HG02763 (cell line): ENCODE data around the gene RORB.

Source experiments
- ATAC-seq: cut with Tn5 transposase; IDR thresholded peaks from one replicate; pipeline ENCODE4 v1.9.1; 2021; ENCODE audit warnings: mild to moderate bottlenecking, moderate library complexity; ENCODE audit not compliant: unreplicated experiment

Gene RORB

DNA sequence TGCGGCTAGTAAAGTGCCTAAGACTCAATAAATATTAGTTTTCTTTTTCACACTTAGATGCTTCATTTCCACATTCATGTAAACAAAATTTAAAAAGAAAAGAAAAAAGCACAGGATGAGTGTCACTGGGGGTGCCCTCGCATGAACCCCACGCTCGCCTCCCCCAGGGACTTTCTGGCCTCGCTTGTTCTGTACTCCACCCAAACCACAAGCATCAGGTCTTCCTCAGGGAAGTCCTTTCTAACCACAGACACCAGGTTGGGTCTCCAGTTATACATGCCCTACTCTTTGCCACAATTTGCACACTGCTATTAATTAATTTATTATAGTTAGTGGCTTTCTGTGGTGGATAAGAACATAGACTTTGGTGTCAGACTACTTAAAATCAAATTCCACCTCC lies 92.4 kb downstream of the RORB start:
- peak; percentile 47 for ATAC-seq

DNA sequence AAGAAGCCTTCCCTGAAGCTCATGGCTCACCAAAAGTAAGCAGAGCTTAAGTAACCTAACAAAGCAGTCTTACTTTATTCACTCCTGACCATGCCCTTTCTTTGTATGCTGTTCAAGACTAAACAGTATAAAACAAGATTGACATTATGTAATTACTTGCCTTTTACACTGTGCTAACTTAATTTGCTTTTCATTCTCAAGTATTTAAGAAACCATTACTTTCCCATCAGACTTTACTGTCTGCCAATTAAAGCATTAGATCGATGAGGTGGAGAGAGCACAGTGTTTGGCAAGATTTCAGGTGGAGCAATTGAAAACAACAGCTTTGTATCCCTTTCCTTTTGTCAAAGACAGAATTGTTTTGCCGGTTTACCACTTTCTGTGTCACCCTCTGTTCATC lies 98.2 kb downstream of the RORB start:
- no peak for ATAC-seq

DNA sequence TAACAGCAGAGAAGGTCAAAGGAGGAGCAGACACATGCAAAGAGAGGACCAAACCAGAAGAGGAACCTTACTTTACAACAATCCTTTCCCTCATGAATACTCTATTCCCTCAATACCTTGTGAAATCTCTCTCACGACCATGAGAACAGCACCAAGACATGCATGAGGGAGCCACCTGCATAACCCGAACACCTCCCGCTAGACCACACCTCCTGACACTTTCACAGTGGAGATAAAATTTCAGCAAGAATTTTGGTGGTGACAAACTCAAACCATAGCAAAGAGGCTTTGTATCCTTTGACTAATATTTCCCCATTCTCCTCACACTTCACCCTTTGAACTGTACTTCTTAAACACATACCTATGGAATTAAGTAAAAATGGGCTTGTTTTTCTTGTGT lies 101.7 kb downstream of the RORB start:
- ATAC-seq: no peak

DNA sequence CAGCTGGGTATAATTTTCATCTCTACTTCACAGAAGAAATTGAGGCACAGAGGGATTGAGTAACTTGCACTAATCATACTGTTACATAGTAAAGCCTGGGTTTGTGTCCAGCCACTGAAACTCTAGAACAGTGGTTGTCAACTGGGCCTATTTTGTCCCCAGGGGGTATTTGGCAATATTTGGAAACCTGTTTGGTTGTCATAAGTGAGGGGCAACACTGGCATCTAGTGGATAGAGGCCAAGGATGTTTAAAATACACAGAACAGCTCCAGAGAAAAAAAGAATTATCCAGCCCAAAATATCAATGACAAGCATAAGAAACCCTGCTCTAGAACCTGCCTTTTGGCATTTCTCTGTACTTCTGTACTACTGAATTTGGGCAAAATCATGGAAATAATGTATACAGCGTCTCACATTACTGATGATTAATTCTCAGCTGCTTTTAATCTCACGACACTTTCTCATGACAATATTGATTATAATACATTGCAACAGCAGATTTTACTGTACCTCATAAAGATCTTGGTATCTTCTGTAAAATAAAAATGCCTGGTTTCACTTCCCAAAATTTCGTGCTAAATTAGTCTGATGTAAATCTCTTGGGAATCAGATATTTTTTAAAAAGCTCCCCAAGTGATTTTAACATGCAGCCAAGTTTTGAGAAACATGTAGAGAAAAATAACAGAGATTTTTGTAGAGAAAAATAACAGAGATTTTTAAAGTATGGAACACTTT lies 112.7 kb downstream of the RORB start:
- no peak for ATAC-seq

DNA sequence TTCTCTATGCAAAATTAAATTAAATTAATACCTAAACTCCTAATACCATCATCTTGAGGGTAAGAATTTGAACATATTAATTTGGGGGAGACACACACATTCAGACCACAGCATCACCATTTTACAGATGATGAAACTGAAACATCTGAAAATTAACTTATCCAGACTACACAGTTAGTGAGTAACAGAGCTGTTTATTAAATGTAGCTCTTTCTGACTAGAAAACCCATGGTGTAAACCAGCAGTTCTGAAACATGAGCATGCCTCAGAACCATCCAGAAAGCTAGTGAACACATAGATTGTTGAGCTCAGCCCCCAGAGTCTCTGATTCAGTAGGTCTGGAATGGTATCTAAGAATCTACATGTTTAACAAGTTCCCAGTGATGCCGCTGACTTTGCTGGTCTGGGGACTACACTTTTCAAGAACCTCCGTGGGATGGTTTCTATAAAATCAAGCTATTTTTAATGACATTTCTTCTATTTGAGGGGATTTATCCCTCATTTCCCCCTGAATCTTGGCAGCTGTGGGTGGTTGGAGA lies 113.5 kb downstream of the RORB start:
- ATAC-seq: no peak

DNA sequence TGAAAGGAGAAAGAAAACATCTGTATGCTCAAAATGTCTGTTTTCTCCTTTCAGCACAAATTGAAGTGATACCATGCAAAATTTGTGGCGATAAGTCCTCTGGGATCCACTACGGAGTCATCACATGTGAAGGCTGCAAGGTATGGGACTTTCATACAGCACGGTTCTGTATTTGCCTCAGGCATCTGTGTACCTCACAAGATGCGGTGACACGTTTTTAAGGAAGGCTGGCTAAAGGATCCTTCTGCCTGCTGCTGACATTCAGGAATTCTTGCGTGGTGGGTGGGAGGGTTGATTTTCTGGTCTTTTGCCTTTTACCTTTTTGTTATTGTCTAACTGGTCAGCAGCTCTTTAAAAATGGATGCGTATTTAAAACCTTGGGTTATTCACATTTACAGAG lies 133.1 kb downstream of the RORB start:
- ATAC-seq: no peak

DNA sequence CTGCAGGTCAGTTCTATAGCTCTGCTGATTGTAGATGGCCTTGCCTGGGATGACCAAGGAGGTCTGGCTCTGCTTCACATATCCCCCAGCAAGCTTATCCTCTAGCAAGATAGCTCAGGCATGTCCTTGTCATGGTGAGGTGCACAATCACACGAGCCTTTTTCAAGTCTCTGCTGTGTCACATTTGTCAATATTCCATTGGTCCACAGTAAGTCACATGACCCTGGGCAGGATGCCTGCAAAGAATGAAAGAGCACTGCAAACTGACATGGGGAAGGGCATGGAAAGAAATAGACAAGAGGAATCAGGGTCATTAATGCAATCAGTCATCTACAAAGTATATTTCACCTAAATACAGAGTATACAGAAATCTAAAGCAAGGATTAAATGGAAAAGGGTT lies 142.0 kb downstream of the RORB start:
- ATAC-seq: no peak

DNA sequence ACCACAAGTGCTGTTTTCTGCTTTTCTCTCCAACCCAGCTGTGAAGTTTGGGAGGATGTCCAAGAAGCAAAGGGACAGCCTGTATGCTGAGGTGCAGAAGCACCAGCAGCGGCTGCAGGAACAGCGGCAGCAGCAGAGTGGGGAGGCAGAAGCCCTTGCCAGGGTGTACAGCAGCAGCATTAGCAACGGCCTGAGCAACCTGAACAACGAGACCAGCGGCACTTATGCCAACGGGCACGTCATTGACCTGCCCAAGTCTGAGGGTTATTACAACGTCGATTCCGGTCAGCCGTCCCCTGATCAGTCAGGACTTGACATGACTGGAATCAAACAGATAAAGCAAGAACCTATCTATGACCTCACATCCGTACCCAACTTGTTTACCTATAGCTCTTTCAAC lies 145.2 kb downstream of the RORB start:
- ATAC-seq: no peak

DNA sequence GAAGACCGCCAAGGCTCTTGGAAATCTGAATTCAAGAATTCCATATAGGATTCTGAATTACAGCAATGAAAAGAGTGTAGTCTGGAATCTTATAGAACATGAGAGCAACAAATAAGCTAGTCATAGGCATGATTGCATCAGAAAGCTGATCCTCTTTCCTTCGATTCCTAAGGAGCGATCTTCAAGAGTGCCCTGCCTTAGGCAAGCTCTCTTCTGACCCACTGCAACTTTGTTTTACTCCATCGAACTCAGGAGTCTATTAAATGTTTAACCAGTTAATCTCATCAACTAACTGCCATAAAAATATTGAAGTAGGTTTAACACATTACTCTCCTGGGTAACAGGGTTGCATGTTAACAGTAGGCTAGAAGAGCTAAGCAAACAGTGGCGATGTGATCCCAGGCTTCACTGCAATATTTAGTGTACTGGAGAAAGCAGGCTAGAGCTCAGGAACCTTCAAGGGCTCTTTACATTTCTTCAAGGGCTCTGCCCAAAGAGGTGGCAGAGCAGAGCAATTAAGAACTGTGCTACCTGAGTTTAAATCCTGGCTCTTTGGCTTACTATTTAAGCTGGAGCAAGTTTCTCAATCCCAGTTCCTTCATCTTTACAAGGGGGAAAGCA lies 146.3 kb downstream of the RORB start:
- ATAC-seq: no peak

DNA sequence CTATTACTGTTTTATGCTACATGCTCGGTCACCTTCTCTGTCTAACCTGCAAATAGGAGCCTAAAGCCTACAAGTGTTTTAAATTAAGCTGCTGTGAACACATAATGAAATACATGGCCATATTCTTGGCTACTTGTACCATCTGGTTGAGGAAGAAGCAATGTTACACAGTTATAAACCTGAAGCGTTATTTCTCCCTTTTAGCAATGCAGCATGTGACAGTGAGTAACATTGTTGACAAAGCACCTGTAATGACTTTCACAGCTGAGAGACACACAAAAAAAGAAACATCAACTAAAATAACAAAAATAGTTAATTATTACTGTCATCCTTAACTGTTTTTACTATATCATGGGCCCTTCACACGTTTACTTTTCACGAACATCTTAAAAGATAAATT lies 146.9 kb downstream of the RORB start:
- no peak for ATAC-seq

DNA sequence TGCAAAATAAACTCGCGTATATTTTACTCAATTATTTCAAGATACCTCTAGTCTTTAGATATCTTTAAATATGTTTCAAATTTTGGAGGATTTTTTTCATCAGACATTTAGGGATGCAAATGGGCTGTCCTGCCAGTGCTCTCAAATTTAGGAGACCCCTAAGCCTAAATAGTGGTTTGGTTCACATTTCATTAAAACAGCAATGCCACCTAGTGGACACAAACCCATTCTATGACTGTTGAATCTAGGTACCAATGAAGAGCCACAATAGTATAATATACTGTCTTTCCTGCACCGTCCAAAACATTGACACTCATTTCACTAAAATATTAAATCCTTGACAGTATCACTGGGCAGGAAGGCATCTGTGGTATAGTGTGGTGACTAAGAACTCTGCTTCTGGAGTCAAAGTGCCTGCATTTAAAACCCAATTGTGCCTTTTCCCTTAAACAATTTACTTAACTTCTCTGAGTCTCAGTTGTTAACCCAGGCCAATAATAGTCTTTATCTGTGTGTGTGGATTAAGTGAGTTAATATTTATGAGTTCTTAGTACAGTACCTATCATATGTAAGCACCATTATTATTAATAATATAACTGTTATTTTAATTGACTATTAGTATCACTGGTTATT lies 148.0 kb downstream of the RORB start:
- ATAC-seq: no peak

DNA sequence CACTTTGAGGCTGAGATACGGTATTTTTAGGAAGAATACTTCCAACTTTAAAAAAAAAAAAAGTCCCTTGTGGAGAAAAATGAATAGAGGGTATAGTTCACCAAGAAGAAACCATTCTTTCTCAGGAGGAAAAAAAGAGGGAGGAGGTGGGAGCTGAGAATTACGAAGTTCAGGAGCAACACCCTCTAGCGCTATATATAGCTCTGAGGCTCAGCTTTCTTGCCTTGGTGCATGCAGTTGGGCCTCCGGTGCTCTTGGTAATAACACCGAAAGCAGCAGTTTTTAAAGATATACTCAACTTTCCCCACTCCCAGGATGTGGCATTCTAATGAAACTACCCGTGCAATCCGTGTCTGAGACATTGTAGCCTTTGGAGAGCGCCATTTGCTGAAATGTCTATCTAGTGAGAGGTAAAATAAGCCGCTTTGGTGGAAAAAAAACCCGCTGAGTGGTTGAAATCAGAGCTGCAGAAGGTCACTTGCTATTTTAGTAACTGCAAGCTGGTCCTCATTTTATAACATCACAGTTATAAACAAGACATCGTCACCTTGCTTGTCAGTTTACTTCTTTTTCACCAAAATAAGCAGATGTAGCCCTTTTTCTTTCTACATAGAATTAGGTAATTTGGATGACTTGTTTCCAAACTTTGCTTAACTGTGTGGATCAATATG lies 156.4 kb downstream of the RORB start:
- ATAC-seq: no peak

DNA sequence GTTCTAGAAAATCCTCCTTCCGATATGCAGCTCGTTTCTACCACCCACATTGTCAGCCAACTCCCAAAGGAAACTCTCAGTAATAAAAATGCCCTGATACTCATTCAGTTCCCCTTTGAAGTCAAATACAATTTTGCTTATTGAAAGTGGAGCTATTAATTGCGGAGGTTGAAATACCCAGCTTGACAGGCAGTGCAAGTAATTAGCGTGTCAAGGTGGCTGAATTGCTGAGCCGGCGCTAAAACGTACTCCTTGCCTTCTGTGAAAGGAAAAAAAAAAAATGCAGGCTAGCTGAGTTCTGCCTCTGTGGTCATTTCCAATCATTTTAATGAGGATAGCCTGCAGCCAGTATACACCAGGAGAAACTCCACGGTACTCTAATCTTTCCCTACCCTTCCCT lies 165.5 kb downstream of the RORB start:
- no peak for ATAC-seq

DNA sequence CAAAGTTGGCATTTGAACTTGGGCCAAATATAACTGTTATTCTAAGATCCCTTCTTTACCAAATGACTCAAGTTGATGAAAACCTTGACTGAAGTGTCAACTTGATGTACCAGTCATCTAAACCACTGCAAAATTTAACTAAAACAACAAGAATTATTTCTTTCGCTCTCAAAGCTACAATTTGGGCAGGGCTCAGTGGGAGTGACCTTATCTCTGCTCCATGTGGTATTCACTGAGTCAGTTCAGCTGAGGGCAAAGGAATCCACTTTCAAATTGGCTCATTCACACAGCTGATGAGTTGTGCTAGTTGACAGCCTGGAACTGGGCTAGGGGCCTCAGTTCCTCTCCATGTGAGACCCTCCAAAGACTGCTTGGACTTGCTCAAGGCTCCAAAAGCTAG lies 166.3 kb downstream of the RORB start:
- ATAC-seq: no peak

DNA sequence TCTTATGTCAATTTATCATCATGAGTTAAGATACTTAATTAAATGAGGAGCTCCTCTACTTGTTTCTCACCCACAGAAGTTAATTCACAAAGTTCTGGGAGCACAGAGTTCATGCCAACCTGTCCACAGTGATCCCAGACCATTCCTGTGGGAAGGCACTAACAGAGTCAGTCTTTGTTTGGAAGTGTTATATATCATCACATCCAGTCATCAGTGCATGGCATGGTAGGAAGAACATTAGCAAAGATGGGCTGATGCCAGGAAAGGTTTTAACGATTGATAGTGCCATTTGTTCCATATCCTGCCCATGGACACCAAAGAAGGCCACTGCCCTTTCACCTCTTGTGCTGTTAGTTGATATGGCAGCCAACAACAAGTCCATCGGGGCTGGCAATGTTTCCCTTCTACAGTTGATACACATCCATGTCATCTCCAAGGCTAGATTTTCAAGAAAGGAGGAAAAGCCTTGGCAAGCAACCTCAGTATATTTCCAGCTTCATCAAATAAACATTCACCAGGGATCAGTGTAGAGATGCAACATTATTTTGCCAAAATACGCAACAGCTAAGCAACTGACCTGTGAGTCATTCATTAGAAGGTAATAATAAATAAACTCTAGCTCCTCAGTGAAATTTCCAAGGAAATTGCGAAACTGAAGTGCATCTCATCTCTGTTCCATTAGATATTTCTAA lies 169.6 kb downstream of the RORB start:
- no peak for ATAC-seq

DNA sequence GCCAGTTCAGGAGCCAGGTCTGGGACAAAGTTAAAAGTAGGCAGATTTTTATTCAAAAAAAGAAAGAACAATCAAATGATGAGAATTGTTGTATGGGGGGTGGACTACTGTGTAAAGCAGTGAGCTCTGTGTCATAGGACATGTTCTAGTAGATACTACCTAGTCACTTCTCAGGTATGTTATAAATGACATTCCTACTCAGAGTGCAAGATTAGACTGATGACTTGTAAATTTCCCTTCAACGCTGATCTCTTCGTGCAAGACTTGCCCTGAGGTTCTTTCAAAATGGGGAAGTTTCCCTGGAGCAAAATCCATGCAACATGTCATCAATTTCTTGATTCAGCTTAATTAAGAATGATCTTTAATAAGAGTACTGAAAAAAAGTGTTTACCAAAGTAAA lies 175.1 kb downstream of the RORB start:
- no peak for ATAC-seq

DNA sequence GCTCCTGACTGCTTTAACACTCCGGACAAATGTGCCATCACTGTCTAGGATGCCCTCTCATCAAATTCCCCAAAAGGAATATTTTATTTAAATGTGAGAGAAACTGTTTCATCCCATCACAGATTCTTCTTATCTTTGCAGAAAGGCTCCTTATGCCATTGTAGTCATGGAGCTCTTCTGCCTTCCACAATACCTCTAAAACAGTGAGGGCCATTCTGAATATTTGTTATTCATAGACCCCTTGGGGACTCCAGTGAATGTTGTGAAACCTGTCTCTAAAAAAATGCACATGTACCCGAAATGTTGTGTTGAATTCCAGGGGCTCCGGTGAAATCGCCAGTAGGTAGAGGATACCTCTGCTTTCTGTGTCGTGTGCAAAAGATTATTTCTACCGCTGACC lies 176.9 kb downstream of the RORB start:
- no peak for ATAC-seq

DNA sequence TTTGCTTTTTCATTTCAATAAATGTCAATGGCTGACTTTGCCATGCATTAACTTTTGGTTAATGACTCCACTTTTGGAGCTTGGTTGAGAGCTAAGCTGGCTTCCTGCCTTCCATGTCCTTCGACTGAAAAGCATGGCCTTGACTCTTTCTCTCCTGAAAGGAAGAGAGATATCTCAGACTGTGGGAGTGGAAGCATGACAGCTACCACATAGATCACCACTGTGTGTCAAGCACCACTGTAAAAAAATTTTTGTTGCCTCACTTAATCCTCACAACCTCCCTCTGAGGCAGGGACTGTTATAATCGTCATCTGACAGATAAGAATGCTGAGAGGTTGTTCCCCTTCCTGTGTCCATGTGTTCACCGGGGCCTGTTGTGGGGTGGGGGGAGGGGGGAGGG lies 184.8 kb downstream of the RORB start:
- no peak for ATAC-seq

DNA sequence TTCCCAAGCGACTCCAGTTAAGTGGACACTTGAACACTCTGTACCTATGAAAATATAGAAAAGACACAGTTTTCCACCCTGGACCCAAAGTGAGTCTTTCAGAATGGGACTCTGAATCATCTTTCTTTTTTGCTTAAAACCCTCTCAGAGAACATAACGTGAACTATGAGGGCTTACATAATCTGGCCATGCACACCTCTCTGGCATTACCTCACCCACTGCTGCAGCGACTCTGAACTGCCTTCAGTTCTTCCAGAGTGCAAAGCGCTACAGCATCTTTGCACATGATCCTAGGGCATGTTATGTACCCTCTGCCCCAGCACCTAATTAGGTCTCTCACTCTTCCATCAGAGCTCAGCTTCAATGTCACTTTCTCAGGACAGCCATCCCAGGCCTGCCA lies 186.2 kb downstream of the RORB start:
- no peak for ATAC-seq

DNA sequence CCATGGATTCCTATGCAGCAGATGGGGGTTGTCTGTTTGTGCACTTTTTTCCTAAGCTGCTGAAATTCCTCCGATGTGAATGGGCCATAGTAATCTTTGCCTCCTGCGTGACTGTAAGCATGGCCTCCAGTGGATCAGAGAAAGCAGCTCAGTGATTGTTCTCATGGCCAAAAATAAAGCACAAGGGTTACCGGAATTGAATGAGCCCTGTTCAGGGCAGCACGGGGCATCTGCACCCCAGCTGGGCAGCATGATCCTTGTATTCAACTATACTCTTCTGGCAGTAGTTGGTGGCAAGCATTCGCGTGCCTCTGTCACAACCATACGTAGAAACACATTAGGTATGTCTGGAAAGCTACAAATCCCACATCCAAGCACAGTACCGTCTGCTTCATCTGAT lies 193.9 kb downstream of the RORB start:
- no peak for ATAC-seq

DNA sequence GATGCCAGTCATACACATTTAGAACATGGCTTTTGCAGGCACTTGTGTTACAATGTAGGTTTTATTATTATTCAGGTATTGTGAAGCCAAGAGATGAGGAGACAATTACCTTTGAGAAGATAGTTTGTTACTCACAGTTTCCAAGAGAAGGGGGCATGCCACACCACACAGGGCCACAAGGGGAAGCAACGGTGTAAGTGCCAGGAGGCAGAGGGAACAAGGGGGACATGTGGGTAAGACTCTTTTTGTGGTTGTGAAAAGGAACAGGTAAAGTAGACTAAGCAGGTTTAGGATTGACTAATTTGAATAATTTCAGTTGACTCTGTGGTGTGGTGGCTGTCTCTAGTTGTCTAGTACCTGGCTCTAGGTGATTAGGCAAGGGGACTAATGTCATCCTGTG lies 199.4 kb downstream of the RORB start:
- ATAC-seq: no peak
